Measurements from ENCODE around the gene RNF167. TPM values are rescaled to one million over a fixed set of nuclear protein-coding genes. Genes with fewer than 3 reads are reported as not detected.
A peak's percentile ranks its signal among the peaks of the same experiment; 100 is the strongest.

The RNF167 gene
- polyA plus RNA-seq, 1 experiment, result 63.1 TPM

- DNase-seq (ENCODE audit: low read depth, low spot score), result no peak
- H3K27me3 ChIP-seq (ENCODE audit: control insufficient read depth, insufficient read depth, low read length), result no peaks in the 10 kb centered on the region
- ChIA-PET POLR2A (interaction anchor here (1.1 to 9.1 kb wide), 4 partner anchors 11 to 47 kb away, joined by 3 to 128 read pairs (median 12); partner anchors contain the start of genes KIF1C, RNF167, SLC25A11 and SPAG7), CTCF (interaction anchor here (0.6 to 1.1 kb wide), 3 partner anchors 42 to 111 kb away, joined by 3 to 4 read pairs (median 3); no protein-coding TSS in a partner anchor)
- H3K4me3 ChIP-seq (ENCODE audit: low read depth, low read length), result peak within 1 kb of the TSS; percentile 48
- H3K9me3 ChIP-seq (ENCODE audit: control insufficient read depth, insufficient read depth, low read length), result peaks cover 3% of the 10 kb centered on the region; the same call in 1 of the 2 replicates
- no peak for TF ChIP-seq CTCF (IDR thresholded peaks at IDR 0.05; ENCODE audit: low read depth, low read length)
- H3K27ac ChIP-seq (ENCODE audit: low read depth, low read length), result peak within 1 kb of the TSS; percentile 91
Measured at GRCh38 chr17:4950746-4951204, 10.7 kb downstream of the RNF167 start, which contains the start of gene ENO3. Gene ENO3 (plus strand): TSS chr17:4951119. CDS start chr17:4951830, 711 bp downstream.

GRCh38 chr17:4951486-4951885 is 11.4 kb downstream of the RNF167 start:
- TF ChIP-seq CTCF (IDR thresholded peaks at IDR 0.05; ENCODE audit: low read depth, low read length), result no peak
- Histone ChIP-seq H3K9me3 (ENCODE audit: control insufficient read depth, insufficient read depth, low read length) (peaks cover 3% of the 10 kb centered on the region; the same call in 1 of the 2 replicates), H3K27me3 (ENCODE audit: control insufficient read depth, insufficient read depth, low read length) (no peaks in the 10 kb centered on the region), H3K27ac (ENCODE audit: low read depth, low read length) (no peak overlapping the region), H3K4me3 (ENCODE audit: low read depth, low read length) (no peak overlapping the region)
- ChIA-PET POLR2A (interaction anchor here (0.6 to 9.1 kb wide), 3 partner anchors 12 to 330 kb away, joined by 6 to 128 read pairs (median 7); partner anchors contain the start of genes RNF167, SLC25A11 and SPAG7), CTCF (interaction anchor here (0.6 to 1.1 kb wide), 3 partner anchors 43 to 111 kb away, joined by 3 to 4 read pairs (median 3); no protein-coding TSS in a partner anchor)
- no peak for DNase-seq (ENCODE audit: low read depth, low spot score)

- no peaks in the 10 kb centered on the region for H3K27me3 ChIP-seq (ENCODE audit: control insufficient read depth, insufficient read depth, low read length)
- H3K9me3 ChIP-seq (ENCODE audit: control insufficient read depth, insufficient read depth, low read length), result no peaks in the 10 kb centered on the region
- H3K27ac ChIP-seq (ENCODE audit: low read depth, low read length), result peak overlapping the region; percentile 73
- ChIA-PET POLR2A (interaction anchor here (0.7 to 9.1 kb wide), 4 partner anchors 9 to 78 kb away, joined by 3 to 128 read pairs (median 5); partner anchors contain the start of gene SPAG7), CTCF (interaction anchor here (0.9 kb wide), 1 partner anchor 14 kb away, joined by 3 read pairs; the partner anchor contains the start of gene SPAG7)
- DNase-seq (ENCODE audit: low read depth, low spot score), result no peak
- no peak overlapping the region for H3K4me3 ChIP-seq (ENCODE audit: low read depth, low read length)
- no peak for TF ChIP-seq CTCF (IDR thresholded peaks at IDR 0.05; ENCODE audit: low read depth, low read length)
Measured at GRCh38 chr17:4953451-4953961, 13.4 kb downstream of the RNF167 start.

- H3K27ac ChIP-seq (ENCODE audit: low read depth, low read length), result no peak overlapping the region
- CTCF ChIA-PET, result interaction anchor here (1.6 kb wide), 1 partner anchor 47 kb away, joined by 5 read pairs; no protein-coding TSS in a partner anchor
Measured at GRCh38 chr17:4955091-4955490, 15.0 kb downstream of the RNF167 start.

More at GRCh38 chr17:4955091-4955490, 15.0 kb downstream of the RNF167 start:
- H3K4me3 ChIP-seq (ENCODE audit: low read depth, low read length), result no peak overlapping the region
- POLR2A ChIA-PET, result no interaction called here
- DNase-seq (ENCODE audit: low read depth, low spot score), result no peak
- no peaks in the 10 kb centered on the region for H3K9me3 ChIP-seq (ENCODE audit: control insufficient read depth, insufficient read depth, low read length)
- TF ChIP-seq CTCF (IDR thresholded peaks at IDR 0.05; ENCODE audit: low read depth, low read length), result no peak
- H3K27me3 ChIP-seq (ENCODE audit: control insufficient read depth, insufficient read depth, low read length), result no peaks in the 10 kb centered on the region

All from AG04450 (cell line).